Activated CD4-positive, alpha-beta T cell treated with anti-CD3 and anti-CD28 coated beads, Interleukin-2, amount 50 U/mL, for 24 hours (primary cell): ENCODE data around the gene UBL3.

Experiments
- DNase-seq, 2 donors: peaks; one replicate each; pipeline ENCODE4 v3.0.0-alpha.2; 2020; ENCODE audit warnings: low read depth in 1 of 2, low spot score in 1 of 2

The UBL3 gene, protein sequence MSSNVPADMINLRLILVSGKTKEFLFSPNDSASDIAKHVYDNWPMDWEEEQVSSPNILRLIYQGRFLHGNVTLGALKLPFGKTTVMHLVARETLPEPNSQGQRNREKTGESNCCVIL

DNA sequence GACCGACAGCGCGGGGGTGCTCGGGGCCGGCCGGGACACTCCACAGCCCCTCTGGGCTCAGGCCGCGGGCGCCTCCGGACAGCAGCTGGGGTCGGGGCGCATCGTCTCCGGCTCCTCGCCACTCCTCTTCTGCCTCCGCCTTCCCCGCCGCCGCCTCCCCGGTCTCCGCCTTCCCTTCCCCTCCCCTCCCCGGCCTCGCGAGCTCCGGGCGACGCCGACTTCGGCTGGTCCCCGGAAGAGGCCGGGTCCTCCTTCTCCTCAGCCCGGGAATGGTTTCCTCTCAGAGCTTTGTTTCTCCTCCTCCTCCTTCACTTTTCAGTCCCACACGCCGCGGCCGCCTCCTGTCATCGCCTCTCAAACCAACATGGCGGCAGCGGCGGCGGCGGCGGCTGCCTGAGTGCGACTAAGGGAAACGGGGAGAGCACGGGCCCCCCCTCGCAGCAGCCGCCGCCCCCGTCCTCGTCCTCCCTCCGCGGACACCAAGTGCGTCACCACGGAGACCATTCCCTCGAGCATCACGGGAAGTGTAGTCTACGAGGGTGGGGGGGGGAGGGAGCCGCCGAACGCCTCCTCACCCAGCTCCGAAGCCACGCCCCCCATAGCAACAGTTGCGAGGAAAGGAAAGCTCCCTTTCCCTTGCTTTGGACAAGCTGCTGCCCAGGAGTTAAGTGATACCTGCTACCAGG, at the start of gene UBL3:
Gene UBL3 (minus strand): TSS at position 405 of the 686 bp plus-strand sequence. CDS start 1,079 bp downstream, outside the sequence.
- peak; percentile 82 to 92 for DNase-seq

DNA sequence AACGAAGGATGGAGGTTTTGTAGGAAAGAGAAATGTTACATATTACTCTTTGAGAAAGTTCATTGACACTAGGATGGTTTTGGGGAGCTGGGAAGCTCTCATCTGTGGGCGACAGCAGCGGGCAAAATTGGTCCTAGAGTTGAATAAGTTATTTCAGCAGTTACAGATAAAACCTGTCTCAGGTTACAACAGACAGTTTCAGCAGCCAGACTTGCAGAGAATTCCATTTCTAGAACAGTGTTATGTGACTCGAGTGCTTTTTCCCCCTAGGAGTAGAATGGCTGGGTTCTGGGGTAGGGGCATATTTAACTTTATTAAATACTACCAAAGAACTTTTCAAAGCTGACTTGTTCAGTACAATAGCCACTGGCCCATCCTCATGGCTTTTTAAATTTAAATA, 46.7 kb upstream of the UBL3 start:
- DNase-seq = no peak

DNA sequence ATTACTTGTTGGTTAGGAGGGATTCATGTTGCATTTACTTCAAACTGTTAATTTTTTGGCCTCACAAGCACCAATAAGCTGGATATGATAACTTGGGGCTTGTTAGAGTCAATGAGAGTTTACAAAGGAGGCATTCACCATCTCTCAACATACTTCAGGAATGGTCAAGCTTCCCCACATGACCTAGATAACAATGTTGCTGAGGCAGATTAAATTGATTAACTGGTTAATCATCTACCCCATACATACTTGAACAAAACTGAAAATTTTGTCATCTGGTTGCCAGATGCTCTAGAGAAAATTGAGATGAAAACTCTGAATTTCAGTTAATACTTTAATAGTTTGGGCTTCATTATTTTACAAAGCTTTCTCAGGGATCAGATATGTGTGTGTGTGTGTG, 43.0 kb upstream of the UBL3 start:
- DNase-seq = no peak

DNA sequence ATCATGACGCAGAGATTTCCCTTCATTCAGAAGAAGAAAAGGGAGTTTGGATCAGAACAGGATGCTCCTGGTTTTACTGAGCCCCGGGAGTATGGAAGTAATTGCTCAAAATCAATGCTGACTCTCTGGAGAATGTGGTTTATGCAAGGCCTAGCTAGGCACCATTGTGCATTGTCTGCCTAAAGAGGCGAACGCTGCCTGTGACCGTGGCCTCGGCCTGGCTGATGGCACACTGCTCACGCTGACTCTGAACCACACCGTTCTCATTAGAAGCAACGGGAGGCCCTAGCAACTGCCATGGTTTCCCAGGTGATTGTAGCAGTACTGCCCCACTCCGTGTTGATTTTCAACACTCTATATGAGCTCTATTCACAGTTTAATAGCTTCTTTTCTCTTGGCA, 41.7 kb upstream of the UBL3 start:
- DNase-seq = no peak

DNA sequence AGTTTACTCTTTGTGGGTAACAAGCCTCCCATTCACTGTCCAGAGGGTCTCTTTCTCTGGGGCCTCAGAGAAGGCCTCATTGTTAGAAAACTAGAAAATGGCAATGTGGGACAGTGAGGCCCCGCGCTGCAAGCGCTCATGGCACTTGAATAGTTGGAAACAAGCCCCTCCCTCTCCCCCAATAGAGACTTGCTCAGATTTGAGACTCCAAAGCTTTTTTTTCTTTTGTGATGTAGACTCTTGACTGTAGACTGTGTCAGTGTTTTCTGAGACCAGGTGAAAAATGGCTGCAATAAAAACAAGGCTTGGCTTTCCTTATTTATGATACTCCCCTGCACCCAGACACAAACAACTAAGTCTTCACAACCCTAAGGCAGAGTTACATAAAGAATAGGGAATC, 38.7 kb upstream of the UBL3 start:
- no peak for DNase-seq

DNA sequence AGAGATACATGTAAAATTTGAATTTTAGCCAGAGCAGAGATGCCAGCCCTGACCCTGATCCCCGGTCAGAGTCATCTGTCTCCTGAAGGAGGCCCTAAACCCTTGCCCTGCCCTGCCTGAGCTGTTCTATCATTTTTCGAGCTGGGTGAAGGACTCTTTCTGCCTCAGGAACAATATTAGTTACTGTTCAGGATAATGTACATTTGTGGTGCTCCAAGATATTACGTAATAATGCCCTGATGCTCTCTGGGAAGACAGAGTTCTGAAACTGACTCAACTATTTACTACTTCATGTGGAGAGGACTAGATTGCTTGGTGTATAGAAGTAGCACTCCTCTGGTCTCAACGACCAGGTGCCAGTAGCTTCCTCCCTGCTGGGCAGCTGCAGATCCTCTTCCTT, 37.9 kb upstream of the UBL3 start:
- no peak for DNase-seq

DNA sequence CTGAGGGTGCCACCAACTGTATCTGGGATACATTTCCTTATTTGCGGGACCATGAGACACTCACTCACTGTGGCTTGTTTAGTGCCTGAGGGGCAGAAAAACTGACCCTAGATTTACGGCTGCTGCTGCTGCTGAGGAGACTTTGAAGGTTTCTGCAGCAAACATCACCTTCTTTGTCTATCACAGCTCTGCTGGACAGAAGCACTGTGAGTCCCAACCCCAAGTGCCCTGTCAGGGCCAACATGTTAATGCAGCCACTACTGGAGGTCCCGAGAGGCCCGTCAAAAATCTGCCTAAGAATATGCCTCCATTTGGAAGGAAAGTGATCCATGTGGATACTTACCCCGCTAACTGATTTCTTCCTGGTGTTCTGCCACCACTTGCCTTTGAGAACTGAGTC, 37.3 kb upstream of the UBL3 start:
- DNase-seq = no peak

DNA sequence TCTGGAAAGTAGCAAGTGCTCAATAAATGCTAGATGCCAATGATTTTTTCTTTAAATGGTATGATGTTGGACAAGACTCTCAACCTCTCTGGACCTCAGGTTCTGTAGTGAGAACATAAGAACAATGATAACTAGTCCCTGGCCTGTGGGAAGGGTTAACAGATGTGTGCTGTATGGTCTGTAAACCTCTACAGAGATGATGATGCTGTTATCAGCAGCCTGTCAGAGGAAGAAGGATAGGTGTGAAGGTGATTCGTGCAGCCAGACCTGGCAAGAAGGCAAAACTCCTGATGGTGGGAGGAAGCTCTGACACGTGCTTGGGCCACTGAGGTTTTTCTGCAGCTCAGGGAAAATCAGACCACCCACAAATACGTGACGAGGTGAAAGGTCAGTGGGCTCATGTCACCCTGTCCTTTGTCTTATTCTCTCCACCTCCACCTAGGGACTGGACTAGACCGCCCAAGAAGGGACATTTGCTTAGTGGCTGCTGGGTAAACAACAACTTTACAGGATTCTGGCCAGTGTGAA, 36.7 kb upstream of the UBL3 start:
- no peak for DNase-seq

DNA sequence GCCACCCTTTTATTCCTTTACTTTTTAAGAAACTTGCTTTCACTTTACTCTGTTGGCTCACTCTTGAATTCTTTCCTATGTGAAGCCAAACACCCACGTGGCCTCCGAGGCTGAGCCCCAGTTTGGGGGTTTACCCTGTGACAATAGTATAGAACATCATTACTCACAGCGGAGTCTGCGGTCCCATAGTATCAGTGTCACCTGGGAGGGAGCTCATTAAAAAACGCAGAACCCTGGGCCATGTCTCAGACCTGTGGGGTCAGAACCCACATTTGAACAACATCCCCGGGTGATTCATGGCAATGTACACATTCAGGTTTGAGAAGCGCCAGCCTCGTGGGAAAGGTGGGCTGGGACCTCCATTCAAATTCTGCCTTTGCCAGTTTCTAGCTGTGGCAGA, 36.0 kb upstream of the UBL3 start:
- no peak for DNase-seq

DNA sequence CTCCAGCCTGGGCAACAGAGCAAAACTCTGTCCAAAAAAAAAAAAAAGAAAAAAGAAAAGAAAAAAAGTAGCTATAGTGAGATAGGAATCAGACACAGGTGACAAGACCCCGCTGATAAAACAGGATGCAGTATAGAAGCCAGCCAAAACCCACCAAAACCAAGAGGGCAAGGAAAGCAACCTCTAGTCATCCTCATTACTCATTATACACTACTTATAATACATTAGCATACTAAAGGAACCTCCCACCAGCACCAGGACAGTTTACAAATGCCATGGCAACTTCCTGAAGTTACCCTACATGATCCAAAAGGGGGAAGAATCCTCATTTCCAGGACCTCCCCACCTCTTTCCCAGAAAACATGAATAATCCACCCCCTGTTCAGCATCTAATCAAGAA, 35.6 kb upstream of the UBL3 start:
- no peak for DNase-seq

DNA sequence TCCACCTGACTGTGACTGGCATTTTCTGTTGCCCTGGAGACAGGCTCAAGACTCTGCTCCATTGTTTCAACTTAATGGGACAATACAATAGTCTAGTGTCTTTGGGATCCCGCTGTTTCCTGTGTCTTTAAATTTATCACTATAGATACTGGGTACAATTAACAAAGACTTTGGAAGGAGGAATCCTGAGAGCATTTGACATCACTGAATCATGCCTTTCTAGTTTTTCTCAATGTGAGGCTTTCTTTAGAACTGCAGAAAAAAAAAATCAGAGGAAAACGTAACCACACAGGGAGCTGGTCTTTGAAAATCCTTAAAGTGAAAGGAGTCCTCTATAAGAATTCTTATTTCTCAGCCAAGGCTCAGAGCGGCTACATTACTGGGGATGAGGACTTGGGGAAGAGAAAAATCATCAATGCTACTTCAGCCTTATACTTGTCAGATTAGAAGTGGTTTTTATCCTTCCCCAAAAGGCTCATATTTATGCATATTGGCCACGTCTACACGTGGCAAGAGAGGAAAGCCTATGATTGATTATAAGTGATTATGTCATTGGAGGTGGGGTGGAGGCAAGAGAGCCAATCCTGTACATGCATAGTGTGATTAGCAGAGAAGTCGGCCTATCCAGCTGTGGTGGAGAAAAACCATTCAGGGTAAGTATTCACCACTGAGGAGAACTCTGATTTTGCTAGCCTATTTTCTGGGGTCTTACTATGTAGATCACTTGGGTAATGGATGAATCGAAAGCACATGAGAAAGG, 34.4 kb upstream of the UBL3 start:
- no peak for DNase-seq

DNA sequence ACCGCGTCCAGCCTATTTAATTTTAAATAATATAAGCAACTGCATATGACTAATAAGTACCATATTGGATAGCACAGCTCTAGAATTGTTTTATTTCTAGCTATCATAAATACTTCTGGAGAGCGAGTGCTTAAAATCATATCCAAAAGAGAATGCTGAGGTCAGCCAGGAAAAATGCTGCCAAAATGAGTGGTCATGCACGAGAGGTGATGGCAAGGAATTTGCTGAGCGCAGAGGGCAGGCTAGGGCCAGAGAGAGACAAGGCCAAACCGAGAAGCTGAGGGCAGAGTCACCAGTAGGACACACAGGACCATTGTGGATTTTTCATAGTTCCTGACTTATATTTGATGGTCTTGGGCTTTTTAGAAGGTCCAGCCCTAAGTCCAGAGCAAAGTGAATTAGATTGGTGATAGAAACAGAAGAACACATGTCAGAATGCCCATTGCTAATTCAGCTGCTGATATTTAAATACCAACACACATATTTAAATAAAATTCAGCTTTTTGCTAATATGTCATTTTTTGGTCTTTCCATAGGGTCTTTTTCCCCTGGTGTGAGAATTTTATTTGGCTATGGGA, 33.6 kb upstream of the UBL3 start:
- DNase-seq = no peak

DNA sequence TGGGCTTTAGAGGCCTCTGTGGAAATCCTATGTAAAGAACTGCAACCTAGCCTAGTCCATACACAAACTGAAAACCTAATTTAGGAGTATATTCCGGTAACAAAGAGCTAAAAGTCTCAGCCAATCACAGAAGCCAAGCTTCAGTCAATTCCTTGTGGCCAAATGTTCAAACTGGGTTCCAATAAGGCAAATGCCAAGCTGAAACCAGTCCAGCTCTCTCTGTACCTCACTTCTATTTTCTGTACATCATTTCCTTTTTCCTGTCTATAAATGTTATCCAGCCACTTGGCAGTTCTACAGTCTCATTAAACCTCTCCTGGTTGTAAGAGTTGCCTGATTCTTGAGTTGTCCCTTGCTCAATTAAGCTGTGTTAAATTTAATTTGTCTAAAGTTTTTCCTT, 31.7 kb upstream of the UBL3 start:
- no peak for DNase-seq

DNA sequence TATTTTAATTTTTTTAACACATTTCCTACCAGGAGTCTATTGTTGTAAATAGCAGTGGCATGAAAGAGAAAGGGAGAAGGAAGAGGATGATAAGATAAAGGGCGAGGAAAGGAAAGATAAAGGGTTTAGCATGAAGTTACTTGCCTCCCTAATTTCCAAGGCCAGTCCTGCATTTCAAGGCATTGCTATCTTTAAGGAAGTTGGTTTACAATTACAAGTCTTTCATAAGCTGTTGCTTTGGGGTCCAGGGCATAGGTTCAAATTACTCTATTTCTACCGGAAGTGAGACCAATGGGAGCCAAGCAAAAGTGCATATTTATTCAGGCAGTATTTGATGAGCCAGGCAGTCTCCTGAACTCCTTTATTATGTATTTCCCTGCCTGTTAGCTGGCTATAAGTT, 27.7 kb upstream of the UBL3 start:
- no peak for DNase-seq

DNA sequence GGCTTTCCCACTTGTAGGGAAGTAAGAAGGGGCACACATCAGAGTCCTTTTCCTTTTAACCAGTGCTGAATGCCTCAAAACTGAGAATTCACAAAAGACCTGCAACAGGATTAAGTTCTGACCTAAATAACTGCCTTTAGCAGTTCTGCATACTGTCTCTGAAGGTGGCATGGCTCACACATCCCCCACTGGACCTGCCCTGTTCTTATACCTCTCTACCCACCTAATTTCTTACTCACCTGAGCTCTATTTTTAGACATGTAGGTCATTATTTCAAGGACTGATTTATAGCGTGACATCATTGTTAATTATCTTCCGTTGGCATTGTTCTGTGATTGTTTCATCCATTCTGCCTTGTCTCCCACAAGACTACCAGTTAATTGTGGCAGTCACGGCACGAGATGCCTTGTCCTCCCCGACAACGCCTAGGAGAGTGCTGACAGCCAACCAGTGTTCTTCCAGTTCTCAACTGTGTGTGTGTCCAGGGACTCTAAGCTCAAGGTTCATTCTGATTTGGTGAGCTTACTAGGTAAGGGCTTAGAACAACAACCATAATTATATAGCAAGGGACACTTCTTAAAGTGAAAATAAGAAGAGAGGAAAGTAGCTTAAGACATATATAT, 27.1 kb upstream of the UBL3 start:
- DNase-seq = no peak

DNA sequence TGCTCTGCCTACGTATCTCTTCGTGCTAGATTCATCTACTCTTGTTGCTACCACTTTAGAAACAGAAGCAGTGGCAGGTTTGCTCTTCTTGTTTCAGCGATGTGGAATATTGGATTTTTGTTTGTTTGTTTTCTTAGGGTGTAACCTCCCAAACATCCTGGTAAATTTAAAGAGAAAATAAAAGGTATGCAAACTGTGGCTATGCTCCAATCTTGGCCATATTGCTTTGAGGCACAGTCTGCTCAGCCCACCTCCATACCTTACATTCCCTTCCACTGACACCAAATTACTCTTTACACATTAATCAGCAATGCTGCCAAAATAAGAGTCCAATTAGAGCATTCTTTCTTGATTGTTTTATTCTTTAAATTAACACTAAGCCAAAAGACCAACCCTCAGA, 25.2 kb upstream of the UBL3 start:
- no peak for DNase-seq

DNA sequence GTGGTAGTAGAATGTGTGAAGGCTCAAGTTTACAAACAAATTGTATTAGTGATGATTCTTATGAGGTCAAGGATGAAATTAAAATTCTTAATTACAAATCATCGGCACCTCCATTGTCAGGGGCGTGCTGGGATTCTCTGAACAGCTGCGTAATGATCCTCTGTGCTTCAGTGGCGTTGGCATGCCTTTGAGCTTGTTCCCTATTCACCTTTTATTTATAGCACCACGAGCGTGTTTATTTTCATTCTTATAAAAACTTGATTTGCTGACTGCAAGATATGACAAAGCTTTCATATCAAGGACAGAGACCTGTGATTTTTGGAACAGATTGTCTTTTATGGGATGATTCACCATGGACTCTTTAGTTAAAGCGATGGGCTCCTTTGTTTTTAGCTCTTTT, 18.2 kb upstream of the UBL3 start:
- no peak for DNase-seq

DNA sequence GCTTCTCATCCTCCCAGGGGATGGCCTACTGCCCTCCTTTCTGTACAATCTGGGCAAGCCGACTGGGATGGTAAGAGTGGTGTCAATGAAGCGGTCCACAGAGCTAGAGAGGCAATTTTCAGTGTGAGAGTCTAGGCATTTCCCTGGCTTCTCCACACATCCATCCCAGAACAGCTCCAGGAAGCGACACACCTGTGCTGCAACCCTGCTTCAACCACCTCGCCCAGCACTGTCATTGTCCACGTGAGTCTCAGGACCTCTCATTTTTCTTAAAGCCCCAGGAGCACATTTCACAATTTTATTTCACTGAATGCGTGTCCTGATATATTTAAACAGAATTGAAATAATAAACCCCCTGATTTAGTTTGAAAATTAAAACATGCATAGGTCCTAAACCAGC, 15.5 kb upstream of the UBL3 start:
- no peak for DNase-seq

DNA sequence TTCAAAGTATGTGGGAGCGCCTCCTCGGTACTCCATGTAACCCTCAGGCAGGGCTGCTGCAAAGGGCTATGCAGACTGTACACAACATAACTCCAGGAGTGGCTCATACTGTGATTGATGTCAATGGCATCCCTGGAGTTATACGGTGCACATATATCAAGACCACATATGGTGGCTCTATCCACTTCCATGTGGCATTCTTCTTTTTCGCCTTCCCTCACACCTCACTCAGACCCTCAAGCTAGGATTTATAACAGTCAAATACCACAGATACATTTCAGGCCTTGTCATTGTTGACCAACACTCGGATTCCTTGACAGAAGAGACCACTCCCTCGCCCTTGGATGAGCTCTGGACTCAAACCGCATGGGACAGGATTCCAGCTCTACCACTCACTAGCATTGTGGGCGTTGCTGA, 11.3 kb upstream of the UBL3 start:
- no peak for DNase-seq

DNA sequence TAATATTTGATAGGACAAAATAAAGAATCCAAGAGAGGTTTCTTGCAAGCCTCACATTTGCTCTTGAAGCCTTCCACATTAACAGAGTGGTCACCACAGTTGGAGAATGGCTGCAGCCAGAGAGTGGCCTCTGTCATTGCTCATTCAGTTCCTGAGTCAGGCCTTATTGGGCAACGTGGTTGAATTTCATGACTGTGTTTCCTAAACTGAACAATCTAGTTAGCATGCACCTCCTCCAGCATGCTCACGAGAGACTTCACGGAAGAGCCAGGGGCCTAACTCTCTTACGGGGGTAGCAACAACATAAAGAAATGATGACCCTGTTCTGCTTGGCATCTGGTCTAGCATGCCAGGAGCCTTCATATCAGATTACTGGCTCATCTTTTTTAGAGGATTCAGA, 9.6 kb upstream of the UBL3 start:
- no peak for DNase-seq

DNA sequence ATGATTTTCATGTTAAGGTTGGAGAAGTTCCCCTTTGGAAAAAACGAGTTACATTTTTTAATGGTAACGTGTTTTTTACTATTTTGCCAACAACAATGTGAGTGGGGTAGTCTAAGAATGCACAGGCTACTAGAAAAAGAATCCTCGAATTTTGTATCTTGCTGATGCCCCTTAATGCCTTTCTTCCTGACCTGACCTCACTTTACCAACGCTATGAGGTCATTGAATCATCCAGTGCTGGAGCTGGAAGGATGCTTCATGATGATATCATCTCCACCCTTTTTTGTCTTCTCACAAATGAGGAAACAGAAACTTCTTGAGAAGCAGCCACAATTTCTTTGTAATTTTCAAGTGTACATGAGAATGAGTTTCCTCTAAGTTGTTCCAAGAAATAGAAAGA, 8.2 kb upstream of the UBL3 start:
- DNase-seq = no peak

DNA sequence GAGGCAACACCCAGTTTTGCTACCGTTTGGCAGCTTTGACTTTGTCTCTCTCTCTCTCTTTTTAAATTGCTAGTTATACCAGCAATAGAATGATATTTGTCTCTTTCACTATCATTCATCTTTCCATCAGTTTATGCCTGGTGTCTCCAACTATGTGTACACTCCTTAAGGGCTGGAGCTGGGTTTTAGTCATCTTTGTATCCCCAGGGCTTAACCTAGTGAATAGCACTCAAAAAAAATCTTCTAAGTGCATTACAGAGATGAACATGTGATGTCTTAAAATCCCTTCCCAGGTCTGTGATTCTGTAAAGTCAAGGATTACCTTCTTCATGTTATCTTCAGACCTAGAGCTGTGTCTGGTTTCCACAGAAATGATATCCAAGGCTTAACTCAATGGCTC, 7.8 kb upstream of the UBL3 start:
- DNase-seq = no peak
